SK-N-SH (cell line): ENCODE data around the gene FTO. TPM values are rescaled to one million over a fixed set of nuclear protein-coding genes. Genes with fewer than 3 reads are reported as not detected.

Source experiments
- CTCF ChIA-PET: fragments of 300-600, 350-600 bp; formaldehyde crosslinking; extraction: SDS; loops from one replicate; lab custom pipeline; 2021; lab: Yijun Ruan, JAX
- POLR2A ChIA-PET: fragments of 350-600 bp; sonication (Branson Sonifier 250); formaldehyde crosslinking; extraction: SDS; loops from one replicate; lab custom pipeline; 2020; ENCODE audit warnings: antibody characterized with exemption, inconsistent platforms; lab: Yijun Ruan, JAX
- DNase-seq: peaks from one replicate; pipeline ENCODE4 v3.0.0; 2012
- H2AFZ ChIP-seq: fragments of 200-600 bp; sonication (generic); 2 replicates; pipeline ENCODE4 v1.8.1; 2016; ENCODE audit warnings: antibody characterized with exemption, mild to moderate bottlenecking, low read depth
- H3F3A ChIP-seq: fragments of 200-600 bp; sonication (generic); replicated peaks from 2 replicates; pipeline ENCODE3; 2016; ENCODE audit warnings: antibody characterized with exemption, mild to moderate bottlenecking; ENCODE audit not compliant: insufficient read depth
- H3K27ac ChIP-seq, 2 experiments: fragments of 200-500 bp in 1 of 2; fragments of 200-600 bp in 1 of 2; sonication (Bioruptor generic) in 1 of 2; sonication (generic), shearing (Covaris generic) in 1 of 2; 2 replicates each; pipeline versions ENCODE4 v1.5.1 to v1.6.1; 2014 to 2016; ENCODE audit warnings: low read depth in 2 of 2, inconsistent platforms in 1 of 2, low read length in 1 of 2, mild to moderate bottlenecking in 1 of 2, mixed read lengths in 1 of 2
- H3K27me3 ChIP-seq: fragments of 200-600 bp; sonication (generic), shearing (Covaris generic); 2 replicates; pipeline ENCODE4 v1.6.1; 2016; ENCODE audit warnings: mixed run types; ENCODE audit not compliant: insufficient read depth
- H3K36me3 ChIP-seq, 2 experiments: fragments of 200-500 bp in 1 of 2; fragments of 200-600 bp in 1 of 2; sonication (Bioruptor generic) in 1 of 2; sonication (generic) in 1 of 2; replicated peaks in 1 of 2; 2 replicates each; pipeline versions ENCODE3 to v1.5.1; 2014 to 2016; ENCODE audit warnings: low read length in 1 of 2, mild to moderate bottlenecking in 1 of 2; ENCODE audit not compliant: insufficient read depth in 2 of 2, control insufficient read depth in 1 of 2
- H3K4me1 ChIP-seq, 2 experiments: fragments of 200-500 bp in 1 of 2; fragments of 200-600 bp in 1 of 2; sonication (Bioruptor generic) in 1 of 2; sonication (generic), shearing (Covaris generic) in 1 of 2; 2 replicates each; pipeline versions ENCODE4 v1.5.1 to v1.6.1; 2014 to 2016; ENCODE audit warnings: low read depth in 1 of 2, low read length in 1 of 2, mixed run types in 1 of 2; ENCODE audit not compliant: insufficient read depth in 2 of 2, control insufficient read depth in 1 of 2
- H3K4me2 ChIP-seq: fragments of 200-600 bp; sonication (generic), shearing (Covaris generic); 2 replicates; pipeline ENCODE4 v1.6.1; 2017; ENCODE audit warnings: mixed run types
- H3K4me3 ChIP-seq, 2 experiments: fragments of 200-500 bp in 1 of 2; fragments of 200-600 bp in 1 of 2; sonication (Bioruptor generic) in 1 of 2; sonication (generic), shearing (Covaris generic) in 1 of 2; 2 replicates each; pipeline versions ENCODE4 v1.5.1 to v1.8.1; 2014 to 2016; ENCODE audit warnings: low read depth in 2 of 2, inconsistent platforms in 1 of 2, low read length in 1 of 2, mild to moderate bottlenecking in 1 of 2, mixed read lengths in 1 of 2, moderate library complexity in 1 of 2
- H3K79me2 ChIP-seq: fragments of 200-600 bp; sonication (generic); 2 replicates; pipeline ENCODE4 v1.8.1; 2017; ENCODE audit warnings: mild to moderate bottlenecking; ENCODE audit not compliant: insufficient read depth
- H3K9ac ChIP-seq: fragments of 200-600 bp; sonication (generic); 2 replicates; pipeline ENCODE4 v1.6.1; 2017; ENCODE audit warnings: mixed run types
- H3K9me2 ChIP-seq: fragments of 200-600 bp; sonication (generic); 2 replicates; pipeline ENCODE4 v1.6.1; 2017; ENCODE audit warnings: mixed run types
- H3K9me3 ChIP-seq: fragments of 200-600 bp; sonication (generic); 2 replicates; pipeline ENCODE4 v1.6.1; 2017; ENCODE audit warnings: mixed run types, mild to moderate bottlenecking, moderate library complexity
- H4K20me1 ChIP-seq: fragments of 200-600 bp; sonication (generic); 2 replicates; pipeline ENCODE4 v1.6.1; 2017; ENCODE audit warnings: mild to moderate bottlenecking, mixed run types; ENCODE audit not compliant: insufficient read depth
- FOSL2 ChIP-seq: IDR thresholded peaks from 2 replicates; pipeline ENCODE4 v1.4.0; 2012; ENCODE audit warnings: low read depth, mild to moderate bottlenecking, moderate library complexity, borderline replicate concordance
- JUND ChIP-seq: IDR thresholded peaks from 2 replicates; pipeline ENCODE4 v1.4.0; 2012
- MEF2A ChIP-seq: IDR thresholded peaks from 2 replicates; pipeline ENCODE4 v1.4.0; 2012; ENCODE audit warnings: low read depth, borderline replicate concordance
- NFIC ChIP-seq: IDR thresholded peaks from 2 replicates; pipeline ENCODE4 v1.4.0; 2012; ENCODE audit warnings: borderline replicate concordance
- PBX3 ChIP-seq: IDR thresholded peaks from 2 replicates; pipeline ENCODE4; 2012
- RAD21 ChIP-seq: IDR thresholded peaks from 2 replicates; pipeline ENCODE4 v1.6.1; 2012; ENCODE audit warnings: mild to moderate bottlenecking, low read length
- RFX5 ChIP-seq: IDR thresholded peaks from 2 replicates; pipeline ENCODE4 v1.6.1; 2012; ENCODE audit warnings: mild to moderate bottlenecking, improper control_type of control experiment, low read length
- RXRA ChIP-seq: IDR thresholded peaks from 2 replicates; pipeline ENCODE4 v1.4.0; 2012; ENCODE audit warnings: low read depth, mild to moderate bottlenecking, borderline replicate concordance
- SIN3A ChIP-seq: IDR thresholded peaks from 2 replicates; pipeline ENCODE4 v1.6.1; 2012; ENCODE audit warnings: low read depth, mild to moderate bottlenecking, low read length, moderate library complexity, borderline replicate concordance
- SMC3 ChIP-seq: IDR thresholded peaks from 2 replicates; pipeline ENCODE4 v1.6.1; 2012; ENCODE audit warnings: low read depth, low read length, improper control_type of control experiment
- TAF1 ChIP-seq: IDR thresholded peaks from 2 replicates; pipeline ENCODE4 v1.6.1; 2012; ENCODE audit warnings: low read depth, mild to moderate bottlenecking, low read length, moderate library complexity, borderline replicate concordance
- TEAD4 ChIP-seq: IDR thresholded peaks from 2 replicates; pipeline ENCODE4 v1.4.0; 2012; ENCODE audit warnings: mild to moderate bottlenecking, borderline replicate concordance; ENCODE audit not compliant: insufficient read depth
- USF2 ChIP-seq: fragments of 150-350 bp; IDR thresholded peaks from 2 replicates; pipeline ENCODE4 v1.6.1; 2017; ENCODE audit warnings: antibody characterized with exemption, low read length, low read depth, borderline replicate concordance
- YY1 ChIP-seq: IDR thresholded peaks from 2 replicates; pipeline ENCODE4 v1.4.0; 2012; ENCODE audit warnings: low read depth, mild to moderate bottlenecking
- ZBTB33 ChIP-seq: IDR thresholded peaks from 2 replicates; pipeline ENCODE4 v1.4.0; 2012; ENCODE audit warnings: low read depth, borderline replicate concordance
- WGBS: methylation state at CpG from one replicate; pipeline ENCODE4 v1.1.6; 2017; ENCODE audit warnings: low lambda C conversion rate; 5-methylcytosine and 5-hydroxymethylcytosine counted together
- polyA plus RNA-seq, 3 experiments: library from polyadenylated mRNA; depleted of rRNA; stranded (reverse); fragments of >200 nt; gene quantifications; 2 replicates each; pipeline ENCODE4 v1.2.3, GENCODE V29; 2012

FTO gene
- polyA plus RNA-seq, 1 of the 3 experiments (the other 2 are of a cell fraction) = 41.2 TPM

- no peaks in the 10 kb centered on the region for H3K9me3 ChIP-seq
- H3K9ac ChIP-seq = no peak overlapping the region
- no peaks in the 10 kb centered on the region; the same call in 1 of the 2 replicates for H3K79me2 ChIP-seq
- ChIA-PET CTCF (no interaction called here), POLR2A (no interaction called here)
- H3K4me2 ChIP-seq = no peak overlapping the region
- DNase-seq = no peak
- H3K4me3 ChIP-seq = no peak overlapping the region
- no peaks in the 10 kb centered on the region for H3F3A ChIP-seq
- H3K4me1 ChIP-seq = no peaks in the 10 kb centered on the region
- H3K27me3 ChIP-seq = no peaks in the 10 kb centered on the region
- TF ChIP-seq YY1 (no peak), FOSL2 (no peak), RFX5 (no peak), JUND (no peak), ZBTB33 (no peak), NFIC (no peak), SMC3 (no peak), PBX3 (no peak), RAD21 (no peak), TAF1 (no peak), SIN3A (no peak), USF2 (no peak), RXRA (no peak), TEAD4 (no peak), MEF2A (no peak)
- H2AFZ ChIP-seq = no peak overlapping the region
- no peak overlapping the region for H3K27ac ChIP-seq
- H3K9me2 ChIP-seq = no peaks in the 10 kb centered on the region
- peaks cover 0 to 3% of the 10 kb centered on the region in 2 experiments for H3K36me3 ChIP-seq
- no peaks in the 10 kb centered on the region for H4K20me1 ChIP-seq
- WGBS = 100% methylated on average over 1 of the region's 1 CpG
These were observed 151.6 kb downstream of the FTO start for GRCh38 chr16:53855511-53855910.
